D721Med (cell line): ENCODE results near the gene CALCB.

ENCODE experiments used
- DNase-seq: peaks from one replicate; pipeline ENCODE4 v3.0.0; 2011; ENCODE audit warnings: low spot score; ENCODE audit not compliant: insufficient read length
- FAIRE-seq: peaks from 2 replicates; lab custom pipeline; 2011; peaks lifted over from hg19 to GRCh38; lab: Jason Lieb, UNC
- TF ChIP-seq, protein P1 (sequence below): IDR thresholded peaks from 2 replicates; pipeline ENCODE4 v1.5.1; 2012; ENCODE audit warnings: mild to moderate bottlenecking, control low read depth; ENCODE audit not compliant: insufficient read depth; ENCODE audit errors: missing control alignments

Gene CALCB

DNA sequence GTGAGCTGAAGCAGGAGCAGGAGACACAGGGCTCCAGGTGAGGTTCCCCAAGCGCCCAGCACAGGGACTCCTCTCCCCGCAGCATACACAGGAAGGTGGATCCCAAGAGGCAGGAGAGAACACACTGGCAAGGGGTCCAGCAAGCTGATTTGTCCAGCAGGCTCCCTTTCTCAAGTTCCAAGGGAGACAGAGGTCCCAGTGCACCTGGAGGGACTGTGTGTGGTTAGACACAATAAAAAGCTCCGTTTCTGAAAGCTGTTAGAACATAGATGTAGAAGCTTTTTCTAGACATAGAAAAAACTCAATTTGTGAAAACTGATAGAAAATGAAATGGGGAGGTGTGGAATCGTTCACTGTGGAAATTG lies 1.8 kb downstream of the CALCB start:
- DNase-seq (no peak), FAIRE-seq (no peak)
- TF ChIP-seq, protein P1, sequence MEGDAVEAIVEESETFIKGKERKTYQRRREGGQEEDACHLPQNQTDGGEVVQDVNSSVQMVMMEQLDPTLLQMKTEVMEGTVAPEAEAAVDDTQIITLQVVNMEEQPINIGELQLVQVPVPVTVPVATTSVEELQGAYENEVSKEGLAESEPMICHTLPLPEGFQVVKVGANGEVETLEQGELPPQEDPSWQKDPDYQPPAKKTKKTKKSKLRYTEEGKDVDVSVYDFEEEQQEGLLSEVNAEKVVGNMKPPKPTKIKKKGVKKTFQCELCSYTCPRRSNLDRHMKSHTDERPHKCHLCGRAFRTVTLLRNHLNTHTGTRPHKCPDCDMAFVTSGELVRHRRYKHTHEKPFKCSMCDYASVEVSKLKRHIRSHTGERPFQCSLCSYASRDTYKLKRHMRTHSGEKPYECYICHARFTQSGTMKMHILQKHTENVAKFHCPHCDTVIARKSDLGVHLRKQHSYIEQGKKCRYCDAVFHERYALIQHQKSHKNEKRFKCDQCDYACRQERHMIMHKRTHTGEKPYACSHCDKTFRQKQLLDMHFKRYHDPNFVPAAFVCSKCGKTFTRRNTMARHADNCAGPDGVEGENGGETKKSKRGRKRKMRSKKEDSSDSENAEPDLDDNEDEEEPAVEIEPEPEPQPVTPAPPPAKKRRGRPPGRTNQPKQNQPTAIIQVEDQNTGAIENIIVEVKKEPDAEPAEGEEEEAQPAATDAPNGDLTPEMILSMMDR, result no peak

DNA sequence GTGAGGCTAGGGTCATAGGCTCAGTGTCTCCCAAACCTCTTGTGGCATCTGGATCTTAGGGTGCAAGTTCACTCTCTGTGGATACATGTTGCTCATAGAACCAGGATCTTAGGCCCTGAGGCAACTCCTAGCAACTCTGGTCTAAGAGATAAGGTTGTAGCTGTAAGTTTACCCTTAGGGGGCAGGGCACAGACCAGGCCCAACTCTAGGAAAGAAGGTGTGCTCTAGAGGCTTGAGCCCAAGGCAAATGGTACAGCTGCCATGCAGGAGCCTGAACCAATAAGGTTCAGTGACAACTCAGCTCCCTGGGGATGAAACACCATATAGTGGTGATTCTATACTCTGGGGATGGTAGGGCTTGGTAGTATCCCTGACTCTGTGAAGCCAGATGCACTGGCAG lies 17.8 kb downstream of the CALCB start:
- TF ChIP-seq, protein P1, result no peak
- no peak for FAIRE-seq
- no peak for DNase-seq

DNA sequence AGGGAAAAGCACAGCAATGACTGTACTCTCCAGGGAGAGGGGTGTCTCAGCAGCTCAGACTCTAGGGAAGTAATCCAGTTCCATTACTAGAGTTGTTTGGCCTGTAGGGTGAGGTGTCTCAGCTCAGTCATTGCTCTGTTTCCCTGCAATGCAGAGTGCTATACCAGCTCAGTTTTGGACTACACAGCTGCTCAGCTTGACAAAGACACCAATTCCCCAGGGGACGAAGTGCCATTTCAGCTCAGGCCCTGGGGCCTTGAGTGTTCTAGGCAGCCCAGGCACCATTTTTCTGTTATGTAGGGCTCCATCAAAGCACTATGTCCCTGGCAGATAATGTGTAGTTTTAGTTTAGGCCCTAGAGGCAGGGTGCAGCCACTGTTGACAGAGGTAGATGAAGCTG lies 18.2 kb downstream of the CALCB start:
- FAIRE-seq (no peak), DNase-seq (no peak)
- TF ChIP-seq, protein P1, result no peak

DNA sequence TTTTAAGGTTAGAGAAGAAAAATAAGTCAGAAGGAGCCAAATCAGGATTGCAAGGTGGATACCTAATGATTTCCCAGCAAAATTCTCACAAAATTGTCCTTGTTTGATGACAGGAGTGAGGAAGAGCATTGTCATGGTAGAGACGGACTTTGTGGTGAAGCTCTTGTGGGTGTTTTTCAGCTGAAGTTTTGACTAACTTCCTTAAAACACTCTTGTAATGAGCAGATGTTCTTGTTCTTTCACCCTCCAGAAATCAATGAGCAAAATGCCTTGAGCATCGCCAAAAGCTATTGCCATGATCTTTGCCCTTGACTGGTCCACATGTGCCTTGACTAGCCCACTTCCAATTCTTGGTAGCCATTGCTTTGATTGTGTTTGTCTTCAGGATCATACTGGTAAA lies 20.0 kb downstream of the CALCB start:
- no peak for DNase-seq
- FAIRE-seq, result no peak
- TF ChIP-seq, protein P1, result no peak

DNA sequence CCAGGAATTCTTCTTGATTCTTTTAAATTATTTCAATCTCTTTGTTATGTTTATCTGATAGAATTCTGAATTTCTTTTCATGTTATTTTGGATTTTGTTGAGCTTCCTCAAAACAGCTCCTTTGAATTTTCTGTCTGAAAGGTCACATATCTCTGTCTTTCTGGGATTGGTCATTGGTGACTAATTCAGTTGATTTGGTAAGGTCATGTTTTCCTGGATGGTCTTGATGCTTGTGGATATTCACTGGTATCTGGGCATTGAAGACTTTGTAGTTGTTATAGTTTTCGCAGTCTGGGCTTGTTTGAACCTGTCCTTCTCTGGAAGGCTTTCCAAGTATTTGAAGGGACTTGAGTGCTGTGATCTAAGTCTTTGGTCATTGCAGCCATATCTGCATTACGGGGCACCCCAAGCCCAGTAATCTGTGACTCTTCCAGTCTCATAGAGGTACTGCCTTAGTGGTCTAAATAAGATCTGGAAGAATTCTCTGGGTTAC lies 22.4 kb downstream of the CALCB start:
- DNase-seq, result no peak
- FAIRE-seq, result no peak
- TF ChIP-seq, protein P1, result no peak

DNA sequence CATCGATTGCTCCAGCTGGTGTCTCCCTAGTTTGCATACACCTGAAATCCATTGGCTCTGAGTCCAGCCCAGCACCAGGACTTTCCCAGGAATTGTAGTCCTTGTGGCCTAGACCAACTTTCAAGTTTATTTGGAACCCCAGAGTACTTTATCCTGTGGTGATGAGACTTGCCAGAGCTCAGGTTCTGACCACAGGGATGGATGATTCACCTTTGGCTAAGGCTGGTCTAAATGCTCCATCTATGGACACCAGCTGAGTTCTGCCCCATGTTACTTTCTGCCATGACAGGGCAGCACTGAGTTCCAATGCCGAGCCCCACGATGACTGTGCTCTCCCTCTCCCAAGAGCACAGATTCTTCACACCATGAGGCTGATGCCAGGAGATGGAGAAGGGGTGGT lies 24.0 kb downstream of the CALCB start:
- TF ChIP-seq, protein P1, result no peak
- FAIRE-seq, result no peak
- no peak for DNase-seq

DNA sequence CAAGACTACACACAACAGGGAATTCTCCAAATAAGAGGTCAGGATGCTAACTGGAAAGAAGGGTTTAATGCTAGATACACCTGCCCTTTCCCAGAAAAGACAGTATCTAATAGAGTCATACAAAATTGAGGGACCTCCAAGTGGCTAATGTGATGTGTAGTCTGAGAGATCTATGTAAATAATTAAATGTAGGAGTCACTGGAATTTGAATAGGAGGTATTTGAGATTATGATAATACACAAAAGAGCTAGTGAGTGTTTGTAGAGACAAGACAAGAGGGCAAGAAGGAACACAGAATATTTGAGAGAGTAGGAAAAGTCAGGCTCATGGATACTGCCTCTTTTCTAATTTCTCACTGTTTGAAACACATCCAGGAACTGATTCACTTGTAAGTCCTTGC lies 25.9 kb downstream of the CALCB start:
- FAIRE-seq (no peak), DNase-seq (no peak)
- TF ChIP-seq, protein P1, result no peak
